HepG2 (cell line): Measurements from ENCODE around the gene SF1. TPM values are rescaled to one million over a fixed set of nuclear protein-coding genes. Genes with fewer than 3 reads are reported as not detected.
A peak's percentile ranks its signal among the peaks of the same experiment; 100 is the strongest.

Experiments
- ARID3A ChIP-seq: IDR thresholded peaks from 2 replicates; pipeline ENCODE4 v1.6.1; 2012; ENCODE audit warnings: low read depth, low read length, improper control_type of control experiment
- CBX1 ChIP-seq: IDR thresholded peaks from one replicate; pipeline ENCODE4 v1.6.1; 2016; ENCODE audit warnings: antibody characterized with exemption, low read depth
- CENPT ChIP-seq: sonication (generic); formaldehyde crosslinking; IDR thresholded peaks from 2 replicates; pipeline ENCODE4 v1.8.0; 2022; ENCODE audit warnings: low read depth, mild to moderate bottlenecking, moderate library complexity, missing genetic modification reagents
- DMTF1 ChIP-seq: sonication (generic); formaldehyde crosslinking; IDR thresholded peaks from 2 replicates; pipeline ENCODE4 v1.4.0; 2020; ENCODE audit warnings: mild to moderate bottlenecking, missing genetic modification reagents
- HDAC1 ChIP-seq: sonication (generic); formaldehyde crosslinking; IDR thresholded peaks from 2 replicates; pipeline ENCODE4 v1.5.1; 2020; ENCODE audit warnings: mild to moderate bottlenecking, missing genetic modification reagents
- HNF4A ChIP-seq: sonication (generic); formaldehyde crosslinking; IDR thresholded peaks from 2 replicates; pipeline ENCODE4 v1.4.0; 2020; ENCODE audit warnings: missing genetic modification reagents
- PBX3 ChIP-seq: sonication (generic); formaldehyde crosslinking; IDR thresholded peaks from 2 replicates; pipeline ENCODE4 v1.8.1; 2023; ENCODE audit warnings: missing genetic modification reagents, inconsistent platforms, borderline replicate concordance
- SMC3 ChIP-seq: IDR thresholded peaks from 2 replicates; pipeline ENCODE4 v1.6.1; 2011; ENCODE audit warnings: low read length, improper control_type of control experiment
- SNAPC5 ChIP-seq: sonication (generic); formaldehyde crosslinking; IDR thresholded peaks from 2 replicates; pipeline ENCODE4 v1.8.1; 2023; ENCODE audit warnings: mild to moderate bottlenecking, missing genetic modification reagents, borderline replicate concordance
- SP5 ChIP-seq: IDR thresholded peaks from 2 replicates; pipeline ENCODE4 v1.6.1; 2016; ENCODE audit warnings: low read depth, borderline replicate concordance
- THAP11 ChIP-seq: IDR thresholded peaks from 2 replicates; pipeline ENCODE4 v1.6.1; 2016; ENCODE audit warnings: missing biosample characterization, missing genetic modification reagents
- ZBTB3 ChIP-seq: sonication (generic); formaldehyde crosslinking; IDR thresholded peaks from 2 replicates; pipeline ENCODE4 v1.4.0; 2020; ENCODE audit warnings: low read depth, mild to moderate bottlenecking, moderate library complexity, missing genetic modification reagents, borderline replicate concordance
- ZNF17 ChIP-seq: sonication (generic); formaldehyde crosslinking; IDR thresholded peaks from 2 replicates; pipeline ENCODE4 v1.5.0; 2020; ENCODE audit warnings: mild to moderate bottlenecking, missing genetic modification reagents
- ZNF234 ChIP-seq: sonication (generic); formaldehyde crosslinking; conservative IDR thresholded peaks from 2 replicates; pipeline ENCODE4 v1.5.1; 2020; ENCODE audit warnings: mild to moderate bottlenecking, missing genetic modification reagents
- ZNF263 ChIP-seq: sonication (generic); formaldehyde crosslinking; IDR thresholded peaks from 2 replicates; pipeline ENCODE4 v1.4.0; 2020; ENCODE audit warnings: missing genetic modification reagents
- ZNF557 ChIP-seq: sonication (generic); formaldehyde crosslinking; IDR thresholded peaks from 2 replicates; pipeline ENCODE4 v1.4.0; 2020; ENCODE audit warnings: missing genetic modification reagents
- ZNF629 ChIP-seq: sonication (generic); formaldehyde crosslinking; conservative IDR thresholded peaks from 2 replicates; pipeline ENCODE4 v1.5.0; 2020; ENCODE audit warnings: missing genetic modification reagents
- polyA plus RNA-seq, 8 experiments: library from polyadenylated mRNA; depleted of rRNA in 3 of 8; stranded (reverse) in 7 of 8; unstranded in 1 of 8; fragments of >200 nt; fragmentation: Illumina TruSeq in 4 of 8; extraction: Trizol in 4 of 8; gene quantifications; 2 replicates each; pipeline versions ENCODE4 v1.2.1 to v1.2.3, GENCODE V29; 2011 to 2016; ENCODE audit warnings: low read depth in 4 of 8, missing spikeins in 1 of 8, mixed read lengths in 1 of 8; ENCODE audit not compliant: insufficient read depth in 1 of 8
- total RNA-seq, 5 experiments: library from RNA; depleted of rRNA; stranded (reverse); fragments of >200 nt; fragmentation: Illumina TruSeq; extraction: Trizol; gene quantifications; 2 replicates each; pipeline ENCODE4 v1.2.3, GENCODE V29; 2016; ENCODE audit warnings: low read depth in 1 of 5
- TF ChIP-seq, protein P1 (sequence below): sonication (generic); formaldehyde crosslinking; conservative IDR thresholded peaks from 2 replicates; pipeline ENCODE4 v1.4.0; 2020; ENCODE audit warnings: missing genetic modification reagents
- TF ChIP-seq, protein P2 (sequence below): sonication (generic); formaldehyde crosslinking; IDR thresholded peaks from 2 replicates; pipeline ENCODE4 v1.4.0; 2020; ENCODE audit warnings: missing genetic modification reagents

Gene SF1
- total and polyA plus RNA-seq, 2 of the 13 experiments (the other 11 are each of a cell fraction or from before 2014, with no cell fraction given) = 55.5 to 70.4 TPM

DNA sequence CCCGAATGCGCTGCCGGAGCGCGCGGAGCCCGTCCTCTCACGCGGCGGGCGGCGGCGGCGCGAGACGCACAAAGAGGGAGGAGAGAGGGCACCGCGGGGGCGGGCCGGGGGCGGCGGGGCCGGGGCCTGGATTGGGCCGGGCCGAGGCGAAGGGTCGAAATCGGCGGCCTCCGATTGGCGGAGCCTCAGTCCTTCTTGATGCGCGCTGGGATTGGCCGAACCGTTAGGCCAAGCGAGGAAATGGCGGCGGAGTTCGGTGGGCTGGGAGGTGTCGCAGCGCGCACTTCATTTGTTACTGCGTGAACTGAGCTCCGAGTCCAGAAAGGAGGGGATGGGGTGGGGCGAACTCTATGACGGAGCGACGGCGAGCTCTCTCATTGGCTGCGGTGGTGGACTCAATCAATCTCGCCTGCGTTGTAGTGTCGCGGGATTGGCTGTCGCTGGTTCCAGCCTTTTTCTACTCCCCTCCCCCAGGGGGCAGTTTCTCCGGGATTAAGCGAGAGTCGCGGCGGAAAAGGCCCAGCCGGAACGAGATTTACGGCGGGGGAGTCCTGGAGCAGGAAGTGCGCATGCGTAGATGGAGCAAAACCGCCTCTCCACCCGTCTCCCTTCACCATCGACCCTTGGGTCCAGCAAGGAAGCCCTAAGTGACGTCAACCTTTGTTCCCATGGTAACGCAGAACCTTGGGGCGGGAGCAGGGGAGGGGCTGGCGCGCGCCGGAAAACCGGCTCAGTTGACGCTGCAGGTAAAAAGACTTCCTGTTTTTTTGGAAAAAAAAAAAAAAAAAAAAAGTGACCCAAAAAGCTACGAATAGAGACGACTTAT lies at the start of gene SF1 (continued):
- TF ChIP-seq, protein P1, sequence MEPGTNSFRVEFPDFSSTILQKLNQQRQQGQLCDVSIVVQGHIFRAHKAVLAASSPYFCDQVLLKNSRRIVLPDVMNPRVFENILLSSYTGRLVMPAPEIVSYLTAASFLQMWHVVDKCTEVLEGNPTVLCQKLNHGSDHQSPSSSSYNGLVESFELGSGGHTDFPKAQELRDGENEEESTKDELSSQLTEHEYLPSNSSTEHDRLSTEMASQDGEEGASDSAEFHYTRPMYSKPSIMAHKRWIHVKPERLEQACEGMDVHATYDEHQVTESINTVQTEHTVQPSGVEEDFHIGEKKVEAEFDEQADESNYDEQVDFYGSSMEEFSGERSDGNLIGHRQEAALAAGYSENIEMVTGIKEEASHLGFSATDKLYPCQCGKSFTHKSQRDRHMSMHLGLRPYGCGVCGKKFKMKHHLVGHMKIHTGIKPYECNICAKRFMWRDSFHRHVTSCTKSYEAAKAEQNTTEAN (CRISPR knock-in tag) = no peak
- TF ChIP-seq ZNF17 (CRISPR knock-in tag) (no peak), HDAC1 (CRISPR knock-in tag) (no peak), DMTF1 (no peak), SMC3 (no peak), THAP11 (CRISPR knock-in tag) (peak; percentile 87), ZNF557 (CRISPR knock-in tag) (no peak), ARID3A (no peak; the same call in 1 of the 2 replicates), ZNF234 (CRISPR knock-in tag) (no peak), SP5 (CRISPR knock-in tag) (no peak), SNAPC5 (no peak), ZNF629 (no peak), CENPT (CRISPR knock-in tag) (no peak), HNF4A (CRISPR knock-in tag) (peak; percentile 28; the same call in 1 of the 2 replicates), ZNF263 (CRISPR knock-in tag) (no peak), ZBTB3 (CRISPR knock-in tag) (no peak), CBX1 (no peak), PBX3 (CRISPR knock-in tag) (no peak)
- TF ChIP-seq, protein P2, sequence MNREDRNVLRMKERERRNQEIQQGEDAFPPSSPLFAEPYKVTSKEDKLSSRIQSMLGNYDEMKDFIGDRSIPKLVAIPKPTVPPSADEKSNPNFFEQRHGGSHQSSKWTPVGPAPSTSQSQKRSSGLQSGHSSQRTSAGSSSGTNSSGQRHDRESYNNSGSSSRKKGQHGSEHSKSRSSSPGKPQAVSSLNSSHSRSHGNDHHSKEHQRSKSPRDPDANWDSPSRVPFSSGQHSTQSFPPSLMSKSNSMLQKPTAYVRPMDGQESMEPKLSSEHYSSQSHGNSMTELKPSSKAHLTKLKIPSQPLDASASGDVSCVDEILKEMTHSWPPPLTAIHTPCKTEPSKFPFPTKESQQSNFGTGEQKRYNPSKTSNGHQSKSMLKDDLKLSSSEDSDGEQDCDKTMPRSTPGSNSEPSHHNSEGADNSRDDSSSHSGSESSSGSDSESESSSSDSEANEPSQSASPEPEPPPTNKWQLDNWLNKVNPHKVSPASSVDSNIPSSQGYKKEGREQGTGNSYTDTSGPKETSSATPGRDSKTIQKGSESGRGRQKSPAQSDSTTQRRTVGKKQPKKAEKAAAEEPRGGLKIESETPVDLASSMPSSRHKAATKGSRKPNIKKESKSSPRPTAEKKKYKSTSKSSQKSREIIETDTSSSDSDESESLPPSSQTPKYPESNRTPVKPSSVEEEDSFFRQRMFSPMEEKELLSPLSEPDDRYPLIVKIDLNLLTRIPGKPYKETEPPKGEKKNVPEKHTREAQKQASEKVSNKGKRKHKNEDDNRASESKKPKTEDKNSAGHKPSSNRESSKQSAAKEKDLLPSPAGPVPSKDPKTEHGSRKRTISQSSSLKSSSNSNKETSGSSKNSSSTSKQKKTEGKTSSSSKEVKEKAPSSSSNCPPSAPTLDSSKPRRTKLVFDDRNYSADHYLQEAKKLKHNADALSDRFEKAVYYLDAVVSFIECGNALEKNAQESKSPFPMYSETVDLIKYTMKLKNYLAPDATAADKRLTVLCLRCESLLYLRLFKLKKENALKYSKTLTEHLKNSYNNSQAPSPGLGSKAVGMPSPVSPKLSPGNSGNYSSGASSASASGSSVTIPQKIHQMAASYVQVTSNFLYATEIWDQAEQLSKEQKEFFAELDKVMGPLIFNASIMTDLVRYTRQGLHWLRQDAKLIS = 0 out of 2 replicates have a peak, but pooled peaks have one; percentile 55
